NT2/D1 (cell line): ENCODE measurements around the gene SCNN1B.

Experiments
- SUZ12 ChIP-seq: IDR thresholded peaks from 2 replicates; pipeline ENCODE4 v1.6.1; 2011; ENCODE audit not compliant: insufficient read length, insufficient read depth; ENCODE audit errors: extremely low read depth
- ZNF274 ChIP-seq: IDR thresholded peaks from 2 replicates; pipeline ENCODE4 v1.6.1; 2011; ENCODE audit warnings: mild to moderate bottlenecking, low read depth, low read length

DNA sequence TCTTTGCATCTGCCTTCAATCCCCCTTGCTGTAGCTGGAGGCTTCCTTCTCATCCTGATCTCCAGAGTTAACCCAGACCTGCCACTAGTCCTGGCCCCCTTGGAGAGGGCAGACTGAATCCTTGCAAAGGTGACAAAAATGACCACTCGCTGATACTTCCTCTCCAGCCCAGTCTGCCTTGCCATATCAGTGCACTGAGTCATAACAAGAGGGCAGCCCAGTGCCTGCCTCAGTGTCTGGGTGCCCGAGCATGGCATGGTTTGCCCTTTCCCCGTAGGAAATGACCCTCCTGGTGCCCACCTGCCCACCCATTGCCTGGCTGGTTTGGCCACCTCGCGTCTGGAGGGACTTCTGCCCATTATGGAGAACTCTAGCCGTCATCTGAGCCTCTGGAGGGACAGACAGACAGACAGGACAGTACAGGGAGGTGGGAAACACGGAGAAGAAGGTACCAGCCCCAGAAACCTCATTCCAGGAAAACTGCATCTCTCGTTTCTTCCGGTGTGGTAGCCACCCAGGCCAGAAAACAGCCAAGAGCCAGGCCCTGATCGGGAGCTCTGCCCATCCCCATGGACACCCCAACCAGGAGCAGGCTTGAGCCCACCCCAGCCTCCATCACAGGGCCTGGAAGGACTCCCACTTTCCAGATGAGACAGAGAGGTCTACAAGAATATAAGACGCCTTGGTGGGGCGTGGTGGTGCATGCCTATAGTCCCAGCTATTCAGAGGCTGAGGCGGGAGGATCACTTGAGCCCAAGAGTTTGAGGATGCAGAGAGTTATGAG is 71.5 kb downstream of the SCNN1B start:
- TF ChIP-seq SUZ12, result no peak
- no peak for TF ChIP-seq ZNF274
